Ovary (tissue), 10 donors: ENCODE results near the gene PDXK. TPM values are rescaled to one million over a fixed set of nuclear protein-coding genes. Genes with fewer than 3 reads are reported as not detected.

Experiments used
- DNase-seq, 5 donors: peaks; one replicate each; pipeline ENCODE4 v3.0.0-alpha.2; 2019 to 2020
- H3K27ac ChIP-seq, 2 donors: fragments of 200-600 bp; one replicate each; pipeline versions ENCODE4 v1.5.1 to v1.8.0; 2019 to 2022
- H3K27me3 ChIP-seq: fragments of 200-600 bp; one replicate; pipeline ENCODE4 v1.8.0; 2022
- H3K36me3 ChIP-seq: fragments of 200-600 bp; sonication (generic); one replicate; pipeline ENCODE4 v1.5.1; 2019
- H3K4me1 ChIP-seq: one replicate; pipeline ENCODE4 v1.8.1; 2013; ENCODE audit warnings: mild to moderate bottlenecking, moderate library complexity; ENCODE audit not compliant: insufficient read depth
- H3K4me3 ChIP-seq: fragments of 200-600 bp; sonication (generic); one replicate; pipeline ENCODE4 v1.5.1; 2017
- H3K9me3 ChIP-seq, 2 donors: fragments of 200-600 bp in 1 of 2; sonication (generic) in 1 of 2; one replicate each; pipeline versions ENCODE4 v1.5.1 to v1.8.1; 2013 to 2019; ENCODE audit warnings: mild to moderate bottlenecking in 1 of 2, moderate library complexity in 1 of 2
- EP300 ChIP-seq: sonication (generic); formaldehyde crosslinking; IDR thresholded peaks from one replicate; pipeline ENCODE4 v1.6.1; 2017; ENCODE audit warnings: antibody characterized with exemption
- POLR2A ChIP-seq: fragments of 450-650 bp; IDR thresholded peaks from one replicate; pipeline ENCODE4 v1.6.1; 2017; ENCODE audit warnings: antibody characterized with exemption, mild to moderate bottlenecking, moderate library complexity
- WGBS, 3 donors: extraction: QIAGEN DNeasy Blood & Tissue Kit in 1 of 3; methylation state at CpG; one replicate each; pipeline versions ENCODE4 v1.1.5 to v1.1.7; 2013 to 2017; 5-methylcytosine and 5-hydroxymethylcytosine counted together
- intact Hi-C, 4 donors: fragments of 100-400 bp; cut with DNase I; formaldehyde crosslinking; loops; one replicate each; pipeline versions ENCODE4 v1.11.0 to v1.15.1; 2022 to 2023
- long read RNA-seq, 3 donors: library from polyadenylated mRNA in 2 of 3; unstranded in 2 of 3; transcript quantifications; one replicate each; pipeline ENCODE4 v2.0.0 and lab custom pipeline, GENCODE V29; 2021 to 2026
- polyA plus RNA-seq, 2 donors: library from polyadenylated mRNA; stranded (reverse); fragments of 200-250 nt in 1 of 2; fragments of 350-450 nt in 1 of 2; fragmentation: Illumina TruSeq in 1 of 2; extraction: RNeasy Lipid Tissue Mini Kit (QIAGEN cat#74804) in 1 of 2; gene quantifications; one replicate each; pipeline ENCODE4 v1.2.3, GENCODE V29; 2013 to 2014
- total RNA-seq, 7 donors: library from RNA; depleted of rRNA in 2 of 7; stranded (reverse); fragments of >200 nt in 2 of 7; fragmentation: NEBNext Ultra II Directional in 3 of 7; extraction: Animal tissue kit (Norgen Biotek cat#: 25700) in 3 of 7; gene quantifications; one replicate each; pipeline versions ENCODE4 v1.1.0 to v1.2.4, GENCODE V29; 2016 to 2023
- TF ChIP-seq, protein P1 (sequence below), 3 donors: fragments of 450-650 bp in 2 of 3; fragments of 200-600 bp in 1 of 3; IDR thresholded peaks; one replicate each; pipeline versions ENCODE4 v1.5.1 to v1.8.0; 2016 to 2022; ENCODE audit warnings: antibody characterized with exemption in 3 of 3, mild to moderate bottlenecking in 1 of 3
- donor health status: DM: no; HTN: no; CAD: no; lungs with moderate emphysema.
- donor health status: DM: no; HTN: no; CAD: no.
- donor health status: Bipolar disorder and iron deficiency.
- donor health status: DM: yes; HTN: yes; CAD: no.
- donor health status: DM: no; HTN: no; CAD: no.
- donor health status: DM: yes; HTN: yes; CAD: no.

The PDXK gene
- total RNA-seq = 100 to 1,000 TPM in 3 of 7 donors, 10 to 100 TPM in 4; 21.6 to 125 (median 93.3) TPM
- polyA plus RNA-seq = 10 to 100 TPM; 19.9 to 36.0 TPM
- long read RNA-seq, donor 1, full-length matches to known transcripts = 1 of 53 reads
- long read RNA-seq, donor 1, partial matches to known transcripts = 1 of 53 reads
- long read RNA-seq, donor 1, other reads (novel, unspliced or antisense) = 51 of 53 reads
- long read RNA-seq, donor 2, full-length matches to known transcripts = 11 of 75 reads
- long read RNA-seq, donor 2, partial matches to known transcripts = 64 of 75 reads
- long read RNA-seq, donor 2, other reads (novel, unspliced or antisense) = 0 of 75 reads
- long read RNA-seq, donor 3, full-length matches to known transcripts = 59 of 153 reads
- long read RNA-seq, donor 3, partial matches to known transcripts = 3 of 153 reads
- long read RNA-seq, donor 3, other reads (novel, unspliced or antisense) = 91 of 153 reads

DNA sequence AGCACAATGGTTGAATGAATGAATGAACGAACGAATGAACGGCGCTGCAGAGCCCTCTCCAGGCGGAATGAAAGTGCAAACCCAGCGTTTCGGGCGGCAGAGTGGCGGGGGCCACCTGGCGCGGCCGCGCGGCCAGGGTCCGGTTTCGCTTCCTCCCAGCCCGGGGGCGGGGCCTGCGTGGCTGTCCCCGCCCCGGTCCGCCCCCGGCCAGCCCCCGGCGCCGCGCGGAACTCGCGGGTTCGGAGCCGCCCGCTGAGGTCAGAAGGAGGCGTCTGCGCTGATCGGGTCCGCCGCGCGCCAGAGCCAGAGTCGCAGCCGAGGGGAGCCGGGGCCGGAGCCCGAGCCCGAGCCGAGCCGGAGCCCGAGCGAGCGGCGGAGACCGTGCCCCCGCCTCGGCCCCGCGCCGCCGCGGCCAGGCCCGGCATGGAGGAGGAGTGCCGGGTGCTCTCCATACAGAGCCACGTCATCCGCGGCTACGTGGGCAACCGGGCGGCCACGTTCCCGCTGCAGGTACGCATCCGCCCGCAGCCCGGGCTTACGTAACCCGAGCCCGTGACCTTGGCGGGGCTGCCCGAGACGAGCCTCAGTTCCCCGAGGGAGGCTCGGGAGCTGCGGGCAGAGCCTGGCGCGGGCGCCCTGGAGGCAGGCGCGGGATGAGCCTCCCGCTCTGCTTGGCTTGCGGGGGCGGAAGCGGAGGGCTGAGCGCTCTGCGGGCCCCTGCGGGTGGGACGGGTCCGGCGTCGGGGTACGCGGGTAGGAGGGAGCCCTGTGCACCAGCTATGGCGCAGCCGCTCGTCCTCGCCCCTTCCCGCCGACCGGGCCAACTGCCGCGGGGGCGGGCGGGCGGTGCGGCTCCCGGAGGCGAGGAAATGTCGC, at the start of gene PDXK:
Gene PDXK (plus strand): TSS at position 258 of the 876 bp plus-strand sequence. CDS start 166 bp downstream, at position 424.
- Histone ChIP-seq H3K27me3 (no peaks in the 10 kb centered on the region), H3K9me3 (no peaks in the 10 kb centered on the region), H3K27ac (peak within 1 kb of the TSS; percentile 75 to 79), H3K36me3 (no peaks in the 10 kb centered on the region), H3K4me1 (peaks cover 20% of the 10 kb centered on the region), H3K4me3 (peak within 1 kb of the TSS; percentile 67)
- 0 to 1% (median 0%) methylated on average over 85 to 117 of the region's 117 CpGs for WGBS, 3 donors
- intact Hi-C loops = no loop called here
- TF ChIP-seq, protein P1, sequence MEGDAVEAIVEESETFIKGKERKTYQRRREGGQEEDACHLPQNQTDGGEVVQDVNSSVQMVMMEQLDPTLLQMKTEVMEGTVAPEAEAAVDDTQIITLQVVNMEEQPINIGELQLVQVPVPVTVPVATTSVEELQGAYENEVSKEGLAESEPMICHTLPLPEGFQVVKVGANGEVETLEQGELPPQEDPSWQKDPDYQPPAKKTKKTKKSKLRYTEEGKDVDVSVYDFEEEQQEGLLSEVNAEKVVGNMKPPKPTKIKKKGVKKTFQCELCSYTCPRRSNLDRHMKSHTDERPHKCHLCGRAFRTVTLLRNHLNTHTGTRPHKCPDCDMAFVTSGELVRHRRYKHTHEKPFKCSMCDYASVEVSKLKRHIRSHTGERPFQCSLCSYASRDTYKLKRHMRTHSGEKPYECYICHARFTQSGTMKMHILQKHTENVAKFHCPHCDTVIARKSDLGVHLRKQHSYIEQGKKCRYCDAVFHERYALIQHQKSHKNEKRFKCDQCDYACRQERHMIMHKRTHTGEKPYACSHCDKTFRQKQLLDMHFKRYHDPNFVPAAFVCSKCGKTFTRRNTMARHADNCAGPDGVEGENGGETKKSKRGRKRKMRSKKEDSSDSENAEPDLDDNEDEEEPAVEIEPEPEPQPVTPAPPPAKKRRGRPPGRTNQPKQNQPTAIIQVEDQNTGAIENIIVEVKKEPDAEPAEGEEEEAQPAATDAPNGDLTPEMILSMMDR (IDR thresholded peaks at IDR 0.05) = peak in 1 of 3 donors; percentile 24
- TF ChIP-seq EP300 = no peak
- peak; percentile 83 for TF ChIP-seq POLR2A
- DNase-seq = peak; percentile 81 to 90 (median 87)

DNA sequence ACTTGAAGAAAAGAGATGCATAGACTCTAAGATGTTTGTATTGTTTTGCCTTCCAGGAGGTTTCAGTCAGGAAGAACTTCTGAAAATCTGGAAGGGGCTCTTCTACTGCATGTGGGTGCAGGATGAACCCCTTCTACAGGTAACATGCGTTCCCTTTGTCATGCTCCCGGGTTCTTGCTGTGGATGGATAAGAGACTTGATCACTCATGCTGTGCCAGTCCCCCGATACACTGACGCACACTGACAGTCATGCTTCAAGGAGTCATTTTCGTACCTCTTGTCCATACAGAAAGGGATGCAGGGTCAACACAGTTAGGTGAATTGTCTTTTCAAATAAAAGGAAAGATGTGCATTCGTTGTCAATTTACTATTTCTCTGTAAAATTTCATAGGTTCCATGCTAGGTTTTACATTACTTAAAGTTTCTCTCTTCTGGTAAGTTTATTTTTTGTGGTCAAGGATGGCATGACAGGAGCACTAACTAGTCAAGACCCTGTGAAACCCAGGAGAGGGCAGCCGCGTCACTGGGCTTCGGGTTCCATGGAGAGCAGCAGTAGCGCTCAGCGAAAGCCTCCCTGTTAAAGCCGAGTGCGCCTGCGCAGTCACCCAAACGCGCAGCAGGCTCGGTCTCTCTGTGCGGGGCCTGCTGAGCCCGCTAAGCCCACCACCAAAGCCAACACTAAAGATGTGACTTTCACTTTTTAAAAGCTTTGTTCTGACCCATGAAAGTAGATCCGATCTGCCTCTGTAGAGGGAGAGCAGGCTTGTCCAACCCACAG, 48.9 kb upstream of the PDXK start:
- H3K36me3 ChIP-seq = no peaks in the 10 kb centered on the region
- no peaks in the 10 kb centered on the region for H3K4me1 ChIP-seq
- H3K9me3 ChIP-seq = no peaks in the 10 kb centered on the region
- DNase-seq = no peak
- no peaks in the 10 kb centered on the region for H3K27me3 ChIP-seq
- no peak overlapping the region for H3K27ac ChIP-seq
- intact Hi-C loops = loop anchor here in 1 of 4 donors (10.0 kb wide), 1 partner anchor 55 kb away; no protein-coding TSS in a partner anchor
- TF ChIP-seq EP300 = no peak
- no peak for TF ChIP-seq POLR2A
- TF ChIP-seq, protein P1 (IDR thresholded peaks at IDR 0.05) = no peak
- H3K4me3 ChIP-seq = no peak overlapping the region
- WGBS, 3 donors = 88 to 90% (median 90%) methylated on average over 20 of the region's 20 CpGs

DNA sequence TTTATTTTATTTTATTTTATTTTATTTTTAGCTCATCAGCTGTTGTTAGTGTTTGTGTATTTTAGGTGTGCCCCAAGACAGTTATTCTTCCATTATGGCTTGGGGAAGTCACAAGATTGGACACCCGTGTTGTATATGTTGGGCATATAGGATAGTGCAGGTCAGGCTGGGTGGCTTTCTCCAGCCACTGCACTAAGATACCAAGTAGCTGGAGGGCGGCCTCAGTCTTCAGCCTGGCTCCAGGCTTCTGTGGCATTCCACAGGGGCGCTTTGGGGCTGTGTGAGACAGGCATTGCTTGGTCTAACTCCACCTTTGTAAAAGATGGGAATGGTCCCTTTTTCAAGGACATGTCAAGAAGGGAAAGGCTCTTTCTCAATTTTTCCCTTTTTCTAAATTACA, 43.1 kb upstream of the PDXK start:
- WGBS, 3 donors = 87 to 89% (median 88%) methylated on average over 3 of the region's 3 CpGs
- DNase-seq = no peak
- Histone ChIP-seq H3K27me3 (no peaks in the 10 kb centered on the region), H3K4me3 (no peak overlapping the region), H3K27ac (no peak overlapping the region), H3K9me3 (no peaks in the 10 kb centered on the region), H3K36me3 (no peaks in the 10 kb centered on the region), H3K4me1 (no peaks in the 10 kb centered on the region)
- intact Hi-C loops = no loop called here
- TF ChIP-seq, protein P1 (IDR thresholded peaks at IDR 0.05) = no peak
- TF ChIP-seq EP300 (no peak), POLR2A (no peak)

DNA sequence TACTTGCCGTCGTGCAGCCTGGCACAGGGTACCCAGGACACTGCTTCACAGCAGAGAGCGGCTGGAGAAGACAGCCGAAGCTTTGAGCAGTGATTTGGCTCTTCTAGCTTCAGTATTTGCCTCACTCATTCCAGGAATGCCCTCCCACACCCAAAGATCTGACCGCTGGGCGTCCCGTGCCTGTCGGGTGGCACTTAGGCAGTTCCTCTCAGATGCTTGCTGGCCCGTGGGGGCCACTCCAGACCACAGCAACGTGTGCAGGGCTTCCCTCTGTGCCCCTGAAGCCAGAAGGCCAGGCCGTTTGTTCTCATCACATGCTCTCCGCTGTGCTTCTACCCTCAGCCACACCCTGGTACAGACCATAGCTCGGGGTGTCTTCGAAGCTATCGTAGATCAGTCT, 42.5 kb upstream of the PDXK start:
- Histone ChIP-seq H3K36me3 (no peaks in the 10 kb centered on the region), H3K27me3 (no peaks in the 10 kb centered on the region), H3K27ac (no peak overlapping the region), H3K4me3 (no peak overlapping the region), H3K4me1 (no peaks in the 10 kb centered on the region), H3K9me3 (no peaks in the 10 kb centered on the region)
- no peak for DNase-seq
- intact Hi-C loops = no loop called here
- TF ChIP-seq, protein P1 (IDR thresholded peaks at IDR 0.05) = no peak
- TF ChIP-seq EP300 (no peak), POLR2A (no peak)
- 94 to 95% (median 94%) methylated on average over 15 of the region's 15 CpGs for WGBS, 3 donors
